HL-60 (cell line): ENCODE results near the gene MUC5AC.

Source experiments
- GABPA ChIP-seq: IDR thresholded peaks from 2 replicates; pipeline ENCODE4 v1.6.1; 2012; ENCODE audit warnings: low read depth
- POLR2AphosphoS5 ChIP-seq: IDR thresholded peaks from 2 replicates; pipeline ENCODE4 v1.6.1; 2012; ENCODE audit warnings: low read depth
- SPI1 ChIP-seq: IDR thresholded peaks from 2 replicates; pipeline ENCODE4 v1.6.1; 2012; ENCODE audit warnings: low read depth, mild to moderate bottlenecking, borderline replicate concordance
- TF ChIP-seq, protein P1 (sequence below): IDR thresholded peaks from one replicate; pipeline ENCODE4 v1.5.1; 2011; ENCODE audit warnings: low read length, control low read depth, inconsistent platforms; ENCODE audit not compliant: insufficient read depth

DNA sequence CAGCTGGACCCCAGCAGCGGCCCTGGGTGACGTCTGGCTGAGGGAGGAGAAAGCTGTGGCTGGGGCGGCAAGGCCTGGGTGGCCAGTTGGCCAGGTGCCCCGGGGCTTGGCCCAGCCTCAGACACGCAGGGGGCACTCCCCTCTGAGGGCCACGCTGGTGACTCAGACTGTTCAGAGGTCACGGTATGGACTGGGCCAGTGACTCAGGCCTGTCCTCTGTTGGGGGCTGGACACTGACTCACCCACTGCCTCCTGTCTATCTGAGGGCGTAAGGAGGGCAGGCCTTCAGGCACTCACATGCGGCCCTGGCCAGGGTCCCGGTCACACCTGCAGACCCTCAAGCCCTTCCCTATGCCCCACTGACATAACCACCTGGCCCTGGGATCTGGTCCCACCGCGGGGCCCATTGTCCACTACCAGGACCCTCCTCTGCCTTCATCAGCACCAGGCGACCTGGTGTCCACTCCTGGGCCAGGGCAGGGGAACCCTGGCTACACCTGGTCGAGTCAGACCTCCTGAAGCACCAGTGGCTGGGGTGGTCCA, 3.7 kb upstream of the MUC5AC start:
- TF ChIP-seq GABPA = no peak
- TF ChIP-seq, protein P1, sequence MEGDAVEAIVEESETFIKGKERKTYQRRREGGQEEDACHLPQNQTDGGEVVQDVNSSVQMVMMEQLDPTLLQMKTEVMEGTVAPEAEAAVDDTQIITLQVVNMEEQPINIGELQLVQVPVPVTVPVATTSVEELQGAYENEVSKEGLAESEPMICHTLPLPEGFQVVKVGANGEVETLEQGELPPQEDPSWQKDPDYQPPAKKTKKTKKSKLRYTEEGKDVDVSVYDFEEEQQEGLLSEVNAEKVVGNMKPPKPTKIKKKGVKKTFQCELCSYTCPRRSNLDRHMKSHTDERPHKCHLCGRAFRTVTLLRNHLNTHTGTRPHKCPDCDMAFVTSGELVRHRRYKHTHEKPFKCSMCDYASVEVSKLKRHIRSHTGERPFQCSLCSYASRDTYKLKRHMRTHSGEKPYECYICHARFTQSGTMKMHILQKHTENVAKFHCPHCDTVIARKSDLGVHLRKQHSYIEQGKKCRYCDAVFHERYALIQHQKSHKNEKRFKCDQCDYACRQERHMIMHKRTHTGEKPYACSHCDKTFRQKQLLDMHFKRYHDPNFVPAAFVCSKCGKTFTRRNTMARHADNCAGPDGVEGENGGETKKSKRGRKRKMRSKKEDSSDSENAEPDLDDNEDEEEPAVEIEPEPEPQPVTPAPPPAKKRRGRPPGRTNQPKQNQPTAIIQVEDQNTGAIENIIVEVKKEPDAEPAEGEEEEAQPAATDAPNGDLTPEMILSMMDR = no peak
- no peak for TF ChIP-seq SPI1
- no peak for TF ChIP-seq POLR2AphosphoS5
